HG03139 (cell line): ENCODE results near the gene KIF26B.

Source experiments
- ATAC-seq: cut with Tn5 transposase; IDR thresholded peaks from one replicate; pipeline ENCODE4 v1.9.1; 2021; ENCODE audit not compliant: unreplicated experiment

KIF26B gene

GRCh38 chr1:245448975-245449431 is 294.2 kb downstream of the KIF26B start:
- ATAC-seq, result no peak

- ATAC-seq, result no peak
Observed at GRCh38 chr1:245453541-245453940, 298.8 kb downstream of the KIF26B start.

DNA sequence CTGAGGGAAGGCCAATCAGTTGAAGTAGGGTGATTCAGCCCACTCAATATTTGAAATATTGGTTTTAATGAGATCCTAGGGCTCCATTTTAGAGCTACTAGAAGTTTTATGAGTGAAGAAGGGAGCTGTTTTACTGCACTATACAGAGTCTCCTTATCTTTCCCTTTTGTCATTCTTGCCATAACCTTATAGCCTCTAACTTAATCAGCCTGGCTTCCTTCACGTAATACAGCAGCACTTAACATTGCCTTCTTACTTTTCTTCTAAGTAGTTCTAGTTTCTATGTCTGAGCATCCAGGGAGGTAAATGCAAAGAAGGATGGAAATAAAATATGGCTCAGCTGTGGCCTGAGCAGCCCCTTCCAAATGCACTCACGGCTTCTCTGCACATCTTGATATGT is 299.3 kb downstream of the KIF26B start:
- no peak for ATAC-seq

GRCh38 chr1:245457562-245457961 is 302.8 kb downstream of the KIF26B start:
- ATAC-seq, result no peak

GRCh38 chr1:245458234-245458633 is 303.4 kb downstream of the KIF26B start:
- ATAC-seq, result no peak

- ATAC-seq, result no peak
Observed at GRCh38 chr1:245458761-245459174, 304.0 kb downstream of the KIF26B start.

DNA sequence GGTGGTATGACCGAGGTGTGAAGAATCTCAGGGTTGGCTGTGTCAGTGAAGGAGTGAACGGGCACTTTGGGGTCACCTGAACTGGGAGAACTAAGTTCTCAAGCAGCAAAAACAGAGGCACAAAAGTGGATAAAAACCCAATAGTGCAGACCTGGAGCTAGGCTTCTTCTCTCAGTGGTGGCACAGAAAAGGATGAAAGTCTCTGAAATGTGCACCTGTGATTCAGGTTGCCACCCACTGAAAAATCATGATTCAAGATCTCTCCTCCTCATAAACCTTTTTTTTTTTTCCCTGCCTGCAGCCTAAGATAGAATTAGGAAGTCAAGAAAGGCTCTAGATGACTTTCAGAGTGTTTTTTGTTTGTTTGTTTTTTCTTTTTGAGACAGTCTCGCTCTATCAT is 304.8 kb downstream of the KIF26B start:
- no peak for ATAC-seq

DNA sequence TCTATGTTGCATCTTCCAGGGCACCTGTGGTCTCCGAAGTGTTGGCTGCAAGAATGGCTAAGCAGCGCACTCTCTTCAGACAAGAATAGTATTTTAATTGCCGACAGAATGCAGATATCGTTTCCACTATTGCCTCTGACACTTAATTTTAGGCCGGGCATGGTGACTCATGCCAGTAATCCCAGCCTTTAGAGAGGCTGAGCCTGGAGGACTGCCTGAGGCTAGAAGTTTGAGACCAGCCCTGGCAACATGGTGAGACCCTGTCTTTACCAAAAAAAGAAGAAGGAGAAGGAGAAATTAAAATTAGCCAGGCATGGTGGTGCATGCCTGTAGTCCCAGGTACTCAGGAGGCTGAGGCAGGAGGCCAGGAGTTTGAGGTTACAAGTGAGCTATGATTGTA is 306.9 kb downstream of the KIF26B start:
- no peak for ATAC-seq

GRCh38 chr1:245462161-245462560 is 307.4 kb downstream of the KIF26B start:
- no peak for ATAC-seq

GRCh38 chr1:245463392-245464165 is 308.8 kb downstream of the KIF26B start:
- ATAC-seq, result no peak

GRCh38 chr1:245464290-245464689 is 309.5 kb downstream of the KIF26B start:
- no peak for ATAC-seq

DNA sequence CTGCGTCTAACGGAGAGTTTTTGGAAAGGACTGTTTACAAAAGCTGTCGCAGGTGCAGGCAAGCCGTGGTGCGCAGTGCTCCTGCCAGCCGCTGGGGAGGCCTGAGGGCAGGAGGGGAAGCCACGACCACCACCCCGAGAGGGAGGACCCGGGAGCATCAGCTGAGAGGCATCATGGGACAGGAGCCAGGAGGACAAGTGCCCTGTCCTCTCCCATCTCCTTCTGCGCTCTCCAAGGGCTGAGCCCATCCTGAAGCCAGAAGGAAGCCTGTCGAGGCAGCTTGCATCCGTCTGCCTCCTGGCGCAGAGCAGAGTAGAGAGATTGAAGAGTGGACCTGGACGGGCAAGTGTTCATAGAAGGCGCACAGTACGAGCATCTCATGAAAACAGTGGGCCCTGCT is 310.9 kb downstream of the KIF26B start:
- ATAC-seq, result no peak

DNA sequence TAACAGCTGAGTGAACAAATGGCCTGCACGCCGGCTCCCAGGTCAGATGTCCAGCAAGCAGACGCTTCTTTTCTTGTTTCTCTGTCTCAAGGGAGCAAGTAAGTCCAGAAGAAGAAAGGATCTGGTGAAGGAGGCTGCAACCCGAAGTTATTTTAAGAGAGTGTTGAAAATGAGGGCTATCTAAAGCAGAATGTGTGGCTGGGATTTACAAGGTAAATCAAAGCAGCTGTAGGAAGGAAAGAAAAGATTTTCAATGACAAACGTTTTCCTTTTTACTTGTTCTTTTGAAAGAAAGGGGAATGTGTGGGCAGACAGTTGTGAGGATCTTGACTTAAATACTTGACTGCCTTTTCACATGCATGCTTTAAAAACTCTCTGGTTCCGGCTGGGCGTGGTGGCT is 311.5 kb downstream of the KIF26B start:
- no peak for ATAC-seq

- no peak for ATAC-seq
Observed at GRCh38 chr1:245467804-245468203, 313.0 kb downstream of the KIF26B start.

DNA sequence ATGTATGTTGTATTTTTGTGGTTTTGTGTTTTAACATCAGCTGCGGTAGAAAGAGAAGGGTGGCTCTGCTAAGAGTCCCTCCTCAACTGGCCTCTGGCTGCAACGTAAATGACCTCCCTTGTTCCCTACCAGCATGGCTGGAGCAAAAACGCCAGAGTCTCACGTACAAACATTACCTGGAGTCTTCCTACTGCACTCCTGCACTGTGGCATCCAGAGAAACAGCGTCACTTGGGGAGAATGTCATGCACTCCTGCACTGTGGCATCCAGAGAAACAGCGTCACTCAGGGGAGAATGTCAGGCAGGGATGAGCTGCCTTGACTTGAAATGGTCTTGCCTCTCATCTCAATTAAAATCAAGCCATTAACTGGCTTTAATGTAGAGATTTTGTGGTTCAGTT is 314.2 kb downstream of the KIF26B start:
- ATAC-seq, result no peak

GRCh38 chr1:245469734-245470133 is 314.9 kb downstream of the KIF26B start:
- no peak for ATAC-seq

GRCh38 chr1:245475126-245475525 is 320.3 kb downstream of the KIF26B start:
- ATAC-seq, result no peak

- no peak for ATAC-seq
Observed at GRCh38 chr1:245475961-245476516, 321.3 kb downstream of the KIF26B start.

DNA sequence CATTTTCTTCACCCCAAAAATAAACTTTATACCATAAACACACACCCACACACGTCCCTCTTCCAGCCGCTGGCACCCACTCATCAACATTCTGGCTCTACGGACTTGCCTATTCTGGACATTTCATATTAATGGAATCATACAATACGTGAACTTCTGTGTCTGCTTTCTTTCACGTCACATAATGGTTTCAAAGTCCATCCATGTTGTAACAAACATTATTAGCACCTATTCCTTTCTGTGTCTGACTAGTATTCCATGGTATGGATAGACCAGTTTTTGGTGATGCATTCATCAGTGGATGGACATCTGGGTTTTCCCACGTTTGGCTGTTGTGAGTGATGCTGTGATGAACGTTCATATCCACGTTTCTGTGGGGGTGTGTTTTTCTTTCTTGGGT is 323.2 kb downstream of the KIF26B start:
- no peak for ATAC-seq

GRCh38 chr1:245480393-245481120 is 325.8 kb downstream of the KIF26B start:
- no peak for ATAC-seq

GRCh38 chr1:245481261-245481660 is 326.5 kb downstream of the KIF26B start:
- ATAC-seq, result no peak

DNA sequence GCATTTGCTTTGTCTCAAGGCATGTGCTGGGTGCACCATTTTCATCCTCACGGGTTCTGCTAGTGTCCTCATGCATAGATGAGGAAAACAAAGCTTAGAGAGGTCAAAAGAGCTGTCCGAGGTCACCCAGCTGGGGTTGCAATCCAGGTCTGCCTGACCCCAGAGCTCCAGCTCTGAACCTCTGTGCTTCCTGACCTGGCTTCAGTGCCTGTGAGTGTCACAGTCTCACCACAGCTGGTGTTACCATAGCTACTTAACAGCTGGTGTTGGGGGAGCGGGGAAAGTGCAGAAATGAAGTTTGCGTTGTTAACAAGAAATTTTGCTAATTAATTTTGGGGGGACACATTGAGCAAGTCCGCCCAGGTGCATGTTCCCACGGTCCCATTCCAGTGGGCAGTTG is 328.5 kb downstream of the KIF26B start:
- no peak for ATAC-seq
